Panc1 (cell line): ENCODE results near the gene AGBL5.

Experiments
- CTCF ChIP-seq: fragments of 450-650 bp; IDR thresholded peaks from 2 replicates; pipeline ENCODE4 v1.5.1; 2017; ENCODE audit warnings: mild to moderate bottlenecking
- POLR2AphosphoS5 ChIP-seq: IDR thresholded peaks from 2 replicates; pipeline ENCODE4 v1.6.1; 2012; ENCODE audit warnings: mild to moderate bottlenecking, low read depth, low read length, moderate library complexity
- REST ChIP-seq, 2 experiments: IDR thresholded peaks; 2 replicates each; pipeline ENCODE4 v1.6.1; 2011 to 2012; ENCODE audit warnings: low read depth in 2 of 2, control low read depth in 1 of 2, low read length in 1 of 2, mild to moderate bottlenecking in 1 of 2, moderate library complexity in 1 of 2; ENCODE audit not compliant: insufficient read depth in 1 of 2
- SIN3A ChIP-seq: IDR thresholded peaks from 2 replicates; pipeline ENCODE4 v1.6.1; 2012; ENCODE audit warnings: low read depth, mild to moderate bottlenecking, low read length, moderate library complexity, borderline replicate concordance; ENCODE audit not compliant: insufficient read depth
- TCF7L2 ChIP-seq: IDR thresholded peaks from 2 replicates; pipeline ENCODE4 v1.6.1; 2011; ENCODE audit warnings: mild to moderate bottlenecking, low read depth, low read length, inconsistent platforms

GRCh38 chr2:27102329-27102728 lies 50.9 kb downstream of the AGBL5 start:
- TF ChIP-seq CTCF = no peak
- TF ChIP-seq POLR2AphosphoS5 = no peak
- no peak for TF ChIP-seq SIN3A
- no peak for TF ChIP-seq TCF7L2
- TF ChIP-seq REST (IDR thresholded peaks at IDR 0.05; ENCODE audit: insufficient read depth in 1 of 2, low read depth in 2 of 2, low read length in 1 of 2) = no peak
